DMS 273 (cell line): ENCODE measurements around the gene CDK14.
"Not testable (repeated sequence)": the region's sequence is repeated elsewhere in the genome, so short reads cannot be mapped to it uniquely, and the experiment has no call there.

ENCODE experiments used
- DNase-seq: peaks from one replicate; lab custom pipeline; 2025; ENCODE audit not compliant: unreplicated experiment; lab: John Stamatoyannopoulos, UW

Gene CDK14

GRCh38 chr7:91135300-91135699, 539.2 kb downstream of the CDK14 start:
- DNase-seq, result no peak

GRCh38 chr7:91135703-91136430, 539.7 kb downstream of the CDK14 start:
- DNase-seq, result no peak

GRCh38 chr7:91137153-91137787, 541.1 kb downstream of the CDK14 start:
- DNase-seq, result no peak

- DNase-seq, result no peak
Observed at GRCh38 chr7:91137788-91138368, 541.8 kb downstream of the CDK14 start.

- DNase-seq, result no peak
Observed at GRCh38 chr7:91140286-91140685, 544.2 kb downstream of the CDK14 start.

GRCh38 chr7:91140982-91141381, 544.9 kb downstream of the CDK14 start:
- no peak for DNase-seq

GRCh38 chr7:91142743-91143142, 546.6 kb downstream of the CDK14 start:
- DNase-seq, result no peak

GRCh38 chr7:91149341-91150246, 553.5 kb downstream of the CDK14 start:
- DNase-seq, result no peak

- no peak for DNase-seq
Observed at GRCh38 chr7:91151916-91152315, 555.8 kb downstream of the CDK14 start.

- no peak for DNase-seq
Observed at GRCh38 chr7:91156316-91157185, 560.4 kb downstream of the CDK14 start.

GRCh38 chr7:91157579-91158320, 561.6 kb downstream of the CDK14 start:
- no peak for DNase-seq

- DNase-seq, result no peak
Observed at GRCh38 chr7:91162436-91162835, 566.3 kb downstream of the CDK14 start.

GRCh38 chr7:91164506-91164905, 568.4 kb downstream of the CDK14 start:
- no peak for DNase-seq

- DNase-seq, result no peak
Observed at GRCh38 chr7:91165006-91165845, 569.1 kb downstream of the CDK14 start.

GRCh38 chr7:91165846-91166230, 569.7 kb downstream of the CDK14 start:
- DNase-seq, result no peak

- DNase-seq, result peak; percentile 8
Observed at GRCh38 chr7:91168871-91169829, 573.0 kb downstream of the CDK14 start.

GRCh38 chr7:91169830-91170191, 573.7 kb downstream of the CDK14 start:
- no peak for DNase-seq

- not testable (repeated sequence) for DNase-seq
Observed at GRCh38 chr7:91173265-91173664, 577.1 kb downstream of the CDK14 start.
